ENCODE results near the gene CASK. TPM values are rescaled to one million over a fixed set of nuclear protein-coding genes. Genes with fewer than 3 reads are reported as not detected.

CASK gene
- total and polyA plus RNA-seq, 2 experiments from 2014 or later: 82.9 to 95.7 TPM

DNA sequence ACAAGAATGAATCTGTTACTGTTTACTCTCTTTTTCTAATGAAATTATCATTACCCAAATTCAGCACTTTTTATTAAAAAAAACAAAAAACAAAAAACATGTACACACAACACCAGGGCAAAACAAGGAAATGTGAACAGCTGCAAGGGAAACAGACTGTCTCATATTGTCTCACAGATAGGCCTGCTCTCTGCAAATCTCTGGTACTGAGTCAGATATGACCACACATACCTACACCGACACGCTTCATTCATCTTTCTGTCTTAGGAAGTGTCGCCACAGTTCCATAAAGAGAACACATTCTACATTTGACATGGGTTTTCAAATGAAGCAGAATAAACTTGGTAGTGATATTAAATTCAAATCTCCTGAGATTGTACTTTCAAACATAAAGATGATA, 326.8 kb downstream of the CASK start:
- H4K20me1 ChIP-seq (ENCODE audit: insufficient read depth, poor library complexity, severe bottlenecking): no peaks in the 10 kb centered on the region
- WGBS (ENCODE audit: low lambda C conversion rate, missing lambda C conversion rate): 81% methylated on average over 3 of the region's 3 CpGs
- TF ChIP-seq, protein P1, sequence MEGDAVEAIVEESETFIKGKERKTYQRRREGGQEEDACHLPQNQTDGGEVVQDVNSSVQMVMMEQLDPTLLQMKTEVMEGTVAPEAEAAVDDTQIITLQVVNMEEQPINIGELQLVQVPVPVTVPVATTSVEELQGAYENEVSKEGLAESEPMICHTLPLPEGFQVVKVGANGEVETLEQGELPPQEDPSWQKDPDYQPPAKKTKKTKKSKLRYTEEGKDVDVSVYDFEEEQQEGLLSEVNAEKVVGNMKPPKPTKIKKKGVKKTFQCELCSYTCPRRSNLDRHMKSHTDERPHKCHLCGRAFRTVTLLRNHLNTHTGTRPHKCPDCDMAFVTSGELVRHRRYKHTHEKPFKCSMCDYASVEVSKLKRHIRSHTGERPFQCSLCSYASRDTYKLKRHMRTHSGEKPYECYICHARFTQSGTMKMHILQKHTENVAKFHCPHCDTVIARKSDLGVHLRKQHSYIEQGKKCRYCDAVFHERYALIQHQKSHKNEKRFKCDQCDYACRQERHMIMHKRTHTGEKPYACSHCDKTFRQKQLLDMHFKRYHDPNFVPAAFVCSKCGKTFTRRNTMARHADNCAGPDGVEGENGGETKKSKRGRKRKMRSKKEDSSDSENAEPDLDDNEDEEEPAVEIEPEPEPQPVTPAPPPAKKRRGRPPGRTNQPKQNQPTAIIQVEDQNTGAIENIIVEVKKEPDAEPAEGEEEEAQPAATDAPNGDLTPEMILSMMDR (IDR thresholded peaks at IDR 0.05; ENCODE audit: poor library complexity): no peak
- TF ChIP-seq EZH2phosphoT487 (IDR thresholded peaks at IDR 0.05; ENCODE audit: low read depth, severe bottlenecking, unreplicated experiment) (no peak), EZH2 (IDR thresholded peaks at IDR 0.05; ENCODE audit: borderline replicate concordance) (no peak)
- no peak overlapping the region for H3K4me3 ChIP-seq
- no peak overlapping the region for H3K27ac ChIP-seq
- no peaks in the 10 kb centered on the region for H3K9me3 ChIP-seq (ENCODE audit: low read depth)
- no peaks in the 10 kb centered on the region for H3K27me3 ChIP-seq
- H3K4me1 ChIP-seq (ENCODE audit: insufficient read depth): no peaks in the 10 kb centered on the region
- no peaks in the 10 kb centered on the region for H3K9me2 ChIP-seq (replicated peaks; ENCODE audit: insufficient read depth)
- no peaks in the 10 kb centered on the region for H3K79me2 ChIP-seq
- no peak for DNase-seq (ENCODE audit: low spot score)
- no peak overlapping the region for H2AFZ ChIP-seq
- H3K36me3 ChIP-seq (replicated peaks; ENCODE audit: insufficient read depth, low read depth): no peaks in the 10 kb centered on the region
- H3K4me2 ChIP-seq: no peak overlapping the region

GRCh38 chrX:41594634-41595033, 328.7 kb downstream of the CASK start:
- Histone ChIP-seq H3K9me2 (replicated peaks; ENCODE audit: insufficient read depth) (no peaks in the 10 kb centered on the region), H3K27ac (no peak overlapping the region), H2AFZ (no peak overlapping the region), H3K4me2 (no peak overlapping the region), H3K79me2 (no peaks in the 10 kb centered on the region), H4K20me1 (ENCODE audit: insufficient read depth, poor library complexity, severe bottlenecking) (no peaks in the 10 kb centered on the region), H3K4me3 (no peak overlapping the region), H3K4me1 (ENCODE audit: insufficient read depth) (no peaks in the 10 kb centered on the region), H3K27me3 (no peaks in the 10 kb centered on the region), H3K36me3 (replicated peaks; ENCODE audit: insufficient read depth, low read depth) (no peaks in the 10 kb centered on the region), H3K9me3 (ENCODE audit: low read depth) (no peaks in the 10 kb centered on the region)
- WGBS (ENCODE audit: low lambda C conversion rate, missing lambda C conversion rate): 76% methylated on average over 7 of the region's 7 CpGs
- DNase-seq (ENCODE audit: low spot score): no peak
- no peak for TF ChIP-seq EZH2 (IDR thresholded peaks at IDR 0.05; ENCODE audit: borderline replicate concordance)
- TF ChIP-seq, protein P1 (IDR thresholded peaks at IDR 0.05; ENCODE audit: poor library complexity): no peak
- no peak for TF ChIP-seq EZH2phosphoT487 (IDR thresholded peaks at IDR 0.05; ENCODE audit: low read depth, severe bottlenecking, unreplicated experiment)

DNA sequence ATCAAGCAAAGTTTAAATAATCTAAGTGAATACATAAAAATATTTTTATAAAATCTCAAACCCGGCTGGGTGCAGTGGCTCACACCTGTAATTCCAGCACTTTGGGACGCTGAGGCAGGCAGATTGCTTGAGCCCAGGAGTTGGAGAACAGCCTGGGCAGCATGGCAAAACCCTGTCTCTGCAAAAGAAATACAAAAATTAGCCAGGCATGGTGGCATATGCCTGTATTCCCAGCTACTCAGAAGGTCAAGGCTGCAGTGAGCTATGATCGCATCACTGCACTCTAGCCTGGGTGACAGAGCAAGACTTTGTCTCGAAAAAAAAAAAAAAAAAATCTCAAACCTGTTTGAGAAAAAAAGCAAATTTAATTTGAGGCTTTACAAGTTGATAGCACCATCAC, 331.4 kb downstream of the CASK start:
- 76% methylated on average over 4 of the region's 4 CpGs for WGBS (ENCODE audit: low lambda C conversion rate, missing lambda C conversion rate)
- no peaks in the 10 kb centered on the region for H3K4me1 ChIP-seq (ENCODE audit: insufficient read depth)
- H3K27ac ChIP-seq: no peak overlapping the region
- no peak overlapping the region for H3K4me3 ChIP-seq
- H3K9me3 ChIP-seq (ENCODE audit: low read depth): no peaks in the 10 kb centered on the region
- no peak overlapping the region for H3K4me2 ChIP-seq
- H2AFZ ChIP-seq: no peak overlapping the region
- no peaks in the 10 kb centered on the region for H4K20me1 ChIP-seq (ENCODE audit: insufficient read depth, poor library complexity, severe bottlenecking)
- no peaks in the 10 kb centered on the region for H3K9me2 ChIP-seq (replicated peaks; ENCODE audit: insufficient read depth)
- no peaks in the 10 kb centered on the region for H3K27me3 ChIP-seq
- no peaks in the 10 kb centered on the region for H3K79me2 ChIP-seq
- no peaks in the 10 kb centered on the region for H3K36me3 ChIP-seq (replicated peaks; ENCODE audit: insufficient read depth, low read depth)
- DNase-seq (ENCODE audit: low spot score): no peak
- TF ChIP-seq, protein P1 (IDR thresholded peaks at IDR 0.05; ENCODE audit: poor library complexity): no peak
- no peak for TF ChIP-seq EZH2 (IDR thresholded peaks at IDR 0.05; ENCODE audit: borderline replicate concordance)
- TF ChIP-seq EZH2phosphoT487 (IDR thresholded peaks at IDR 0.05; ENCODE audit: low read depth, severe bottlenecking, unreplicated experiment): no peak

DNA sequence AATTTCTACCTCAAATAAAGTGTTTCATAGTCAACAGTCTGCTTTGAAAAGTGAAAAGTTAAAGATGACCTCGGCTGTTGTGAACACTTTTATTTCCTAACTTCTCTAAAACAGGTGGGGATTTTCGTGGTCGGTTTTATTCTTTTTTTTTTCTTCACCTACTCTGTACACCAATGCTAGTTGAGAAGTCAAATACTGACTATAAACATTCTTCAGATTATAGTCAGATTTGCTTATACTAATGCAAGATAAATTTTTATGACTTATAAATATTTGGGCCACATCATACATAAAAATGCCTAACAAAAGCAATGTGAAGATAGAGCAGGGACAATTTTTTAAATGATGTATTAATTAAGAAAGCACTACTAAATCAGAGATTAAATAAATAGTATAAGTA, 332.7 kb downstream of the CASK start:
- H2AFZ ChIP-seq: no peak overlapping the region
- H3K4me1 ChIP-seq (ENCODE audit: insufficient read depth): no peaks in the 10 kb centered on the region
- H4K20me1 ChIP-seq (ENCODE audit: insufficient read depth, poor library complexity, severe bottlenecking): no peaks in the 10 kb centered on the region
- no peaks in the 10 kb centered on the region for H3K9me3 ChIP-seq (ENCODE audit: low read depth)
- no peak overlapping the region for H3K4me3 ChIP-seq
- H3K9me2 ChIP-seq (replicated peaks; ENCODE audit: insufficient read depth): no peaks in the 10 kb centered on the region
- WGBS (ENCODE audit: low lambda C conversion rate, missing lambda C conversion rate): 69% methylated on average over 3 of the region's 3 CpGs
- no peaks in the 10 kb centered on the region for H3K79me2 ChIP-seq
- no peak for DNase-seq (ENCODE audit: low spot score)
- H3K36me3 ChIP-seq (replicated peaks; ENCODE audit: insufficient read depth, low read depth): no peaks in the 10 kb centered on the region
- peak overlapping the region; percentile 65 for H3K4me2 ChIP-seq
- H3K27me3 ChIP-seq: no peaks in the 10 kb centered on the region
- no peak overlapping the region for H3K27ac ChIP-seq
- TF ChIP-seq, protein P1 (IDR thresholded peaks at IDR 0.05; ENCODE audit: poor library complexity): no peak
- TF ChIP-seq EZH2 (IDR thresholded peaks at IDR 0.05; ENCODE audit: borderline replicate concordance) (no peak), EZH2phosphoT487 (IDR thresholded peaks at IDR 0.05; ENCODE audit: low read depth, severe bottlenecking, unreplicated experiment) (no peak)
